ENCODE data around the gene NAPB. TPM values are rescaled to one million over a fixed set of nuclear protein-coding genes. Genes with fewer than 3 reads are reported as not detected.

The NAPB gene
- total RNA-seq, 1 experiment from 2014 or later: 4.6 TPM

GRCh38 chr20:23379772-23380171 is 41.5 kb downstream of the NAPB start:
- Mint-ChIP-seq H3K4me1 (ENCODE audit: low read depth, unreplicated experiment) (no peaks in the 10 kb centered on the region), H3K9me3 (ENCODE audit: low read depth, unreplicated experiment) (no peaks in the 10 kb centered on the region), H3K36me3 (ENCODE audit: insufficient read depth, unreplicated experiment) (no peaks in the 10 kb centered on the region), H3K27me3 (ENCODE audit: unreplicated experiment) (no peaks in the 10 kb centered on the region), H3K27ac (ENCODE audit: unreplicated experiment) (no peak overlapping the region), H3K4me3 (ENCODE audit: low read depth, unreplicated experiment) (no peak overlapping the region)
- no peak for DNase-seq
- intact Hi-C loops (cut with micrococcal nuclease; ENCODE audit: unreplicated experiment): no loop called here
- TF ChIP-seq CTCF (IDR thresholded peaks at IDR 0.05; ENCODE audit: unreplicated experiment): no peak
- CTCF ChIA-PET: no interaction called here
- BruUV-seq (replicated peaks): no TSS peak

GRCh38 chr20:23375827-23376226 is 45.5 kb downstream of the NAPB start:
- Mint-ChIP-seq H3K9me3 (ENCODE audit: low read depth, unreplicated experiment) (no peaks in the 10 kb centered on the region), H3K27me3 (ENCODE audit: unreplicated experiment) (no peaks in the 10 kb centered on the region), H3K27ac (ENCODE audit: unreplicated experiment) (no peak overlapping the region), H3K4me1 (ENCODE audit: low read depth, unreplicated experiment) (no peaks in the 10 kb centered on the region), H3K4me3 (ENCODE audit: low read depth, unreplicated experiment) (no peak overlapping the region), H3K36me3 (ENCODE audit: insufficient read depth, unreplicated experiment) (no peaks in the 10 kb centered on the region)
- CTCF ChIA-PET: no interaction called here
- TF ChIP-seq CTCF (IDR thresholded peaks at IDR 0.05; ENCODE audit: unreplicated experiment): no peak
- BruUV-seq (replicated peaks): no TSS peak
- no peak for DNase-seq
- intact Hi-C loops (cut with micrococcal nuclease; ENCODE audit: unreplicated experiment): no loop called here

GRCh38 chr20:23374441-23374840 is 46.8 kb downstream of the NAPB start:
- H3K9me3 Mint-ChIP-seq (ENCODE audit: low read depth, unreplicated experiment): no peaks in the 10 kb centered on the region
- H3K4me3 Mint-ChIP-seq (ENCODE audit: low read depth, unreplicated experiment): no peak overlapping the region
- BruUV-seq (replicated peaks): no TSS peak
- no peaks in the 10 kb centered on the region for H3K36me3 Mint-ChIP-seq (ENCODE audit: insufficient read depth, unreplicated experiment)
- no peaks in the 10 kb centered on the region for H3K4me1 Mint-ChIP-seq (ENCODE audit: low read depth, unreplicated experiment)
- TF ChIP-seq CTCF (IDR thresholded peaks at IDR 0.05; ENCODE audit: unreplicated experiment): no peak
- H3K27ac Mint-ChIP-seq (ENCODE audit: unreplicated experiment): no peak overlapping the region
- CTCF ChIA-PET: no interaction called here
- no peak for DNase-seq
- no peaks in the 10 kb centered on the region for H3K27me3 Mint-ChIP-seq (ENCODE audit: unreplicated experiment)
- intact Hi-C loops (cut with micrococcal nuclease; ENCODE audit: unreplicated experiment): no loop called here

- Mint-ChIP-seq H3K4me3 (ENCODE audit: low read depth, unreplicated experiment) (no peak overlapping the region), H3K27me3 (ENCODE audit: unreplicated experiment) (no peaks in the 10 kb centered on the region), H3K9me3 (ENCODE audit: low read depth, unreplicated experiment) (no peaks in the 10 kb centered on the region), H3K27ac (ENCODE audit: unreplicated experiment) (no peak overlapping the region), H3K36me3 (ENCODE audit: insufficient read depth, unreplicated experiment) (no peaks in the 10 kb centered on the region), H3K4me1 (ENCODE audit: low read depth, unreplicated experiment) (no peaks in the 10 kb centered on the region)
- TF ChIP-seq CTCF (IDR thresholded peaks at IDR 0.05; ENCODE audit: unreplicated experiment): no peak
- DNase-seq: no peak
- BruUV-seq (replicated peaks): no TSS peak
- intact Hi-C loops (cut with micrococcal nuclease; ENCODE audit: unreplicated experiment): no loop called here
- CTCF ChIA-PET: no interaction called here
Measured at GRCh38 chr20:23371496-23371895, 49.8 kb downstream of the NAPB start.
